Brain microvascular endothelial cell (primary cell): Measurements from ENCODE around the gene ZRSR2.

ENCODE experiments used
- DNase-seq: peaks from one replicate; pipeline ENCODE4 v3.0.0-alpha.2; 2020
- H3K27ac ChIP-seq: fragments of 250-450 bp; sonication (Bioruptor Pico); 2 replicates; pipeline ENCODE4 v1.5.1; 2020; ENCODE audit warnings: mild to moderate bottlenecking, moderate library complexity
- H3K27me3 ChIP-seq: fragments of 250-450 bp; sonication (Bioruptor Pico); replicated peaks from 2 replicates; pipeline ENCODE4 v1.5.1; 2020; ENCODE audit warnings: mild to moderate bottlenecking
- H3K36me3 ChIP-seq: fragments of 250-450 bp; sonication (Bioruptor Pico); replicated peaks from 2 replicates; pipeline ENCODE4 v1.5.1; 2020; ENCODE audit warnings: mild to moderate bottlenecking
- H3K4me3 ChIP-seq: 2 replicates; pipeline ENCODE4 v1.5.1; 2011; ENCODE audit warnings: low read depth, mild to moderate bottlenecking, control low read depth, low read length, moderate library complexity
- in situ Hi-C: cut with HindIII; loops from 2 replicates; pipeline ENCODE4 v1.10.0; 2017; ENCODE audit warnings: low sequenced_read_pairs, low pct_ligation_motif_present
- TF ChIP-seq, protein P1 (sequence below): IDR thresholded peaks from 2 replicates; pipeline ENCODE4 v1.5.1; 2011; ENCODE audit warnings: low read depth, mild to moderate bottlenecking, moderate library complexity, low read length, control low read depth, inconsistent platforms; ENCODE audit errors: missing control alignments

ZRSR2 gene

DNA sequence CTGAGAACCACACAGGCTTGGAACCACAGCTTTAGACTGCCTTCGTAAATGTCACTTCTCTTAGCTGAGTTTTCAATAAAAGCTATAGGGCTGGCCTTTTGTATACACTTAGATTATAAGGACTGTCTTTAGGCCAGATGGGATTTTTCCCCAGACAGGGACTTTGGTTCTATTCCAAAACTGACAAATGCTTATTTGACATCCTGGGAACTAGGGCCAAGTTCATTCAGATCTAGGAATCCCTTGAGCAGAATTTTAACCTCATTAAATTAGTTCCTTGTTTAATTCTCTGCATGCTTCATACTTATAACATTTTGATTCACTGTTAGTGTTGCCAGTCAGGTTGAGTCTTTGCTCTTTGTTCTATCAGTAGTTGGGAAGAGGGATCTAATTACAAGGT, 23.1 kb downstream of the ZRSR2 start:
- in situ Hi-C loops, result no loop called here
- TF ChIP-seq, protein P1, sequence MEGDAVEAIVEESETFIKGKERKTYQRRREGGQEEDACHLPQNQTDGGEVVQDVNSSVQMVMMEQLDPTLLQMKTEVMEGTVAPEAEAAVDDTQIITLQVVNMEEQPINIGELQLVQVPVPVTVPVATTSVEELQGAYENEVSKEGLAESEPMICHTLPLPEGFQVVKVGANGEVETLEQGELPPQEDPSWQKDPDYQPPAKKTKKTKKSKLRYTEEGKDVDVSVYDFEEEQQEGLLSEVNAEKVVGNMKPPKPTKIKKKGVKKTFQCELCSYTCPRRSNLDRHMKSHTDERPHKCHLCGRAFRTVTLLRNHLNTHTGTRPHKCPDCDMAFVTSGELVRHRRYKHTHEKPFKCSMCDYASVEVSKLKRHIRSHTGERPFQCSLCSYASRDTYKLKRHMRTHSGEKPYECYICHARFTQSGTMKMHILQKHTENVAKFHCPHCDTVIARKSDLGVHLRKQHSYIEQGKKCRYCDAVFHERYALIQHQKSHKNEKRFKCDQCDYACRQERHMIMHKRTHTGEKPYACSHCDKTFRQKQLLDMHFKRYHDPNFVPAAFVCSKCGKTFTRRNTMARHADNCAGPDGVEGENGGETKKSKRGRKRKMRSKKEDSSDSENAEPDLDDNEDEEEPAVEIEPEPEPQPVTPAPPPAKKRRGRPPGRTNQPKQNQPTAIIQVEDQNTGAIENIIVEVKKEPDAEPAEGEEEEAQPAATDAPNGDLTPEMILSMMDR, result no peak
- Histone ChIP-seq H3K27me3 (no peaks in the 10 kb centered on the region), H3K4me3 (no peak overlapping the region), H3K36me3 (peaks cover 48% of the 10 kb centered on the region), H3K27ac (no peak overlapping the region)
- DNase-seq, result no peak

DNA sequence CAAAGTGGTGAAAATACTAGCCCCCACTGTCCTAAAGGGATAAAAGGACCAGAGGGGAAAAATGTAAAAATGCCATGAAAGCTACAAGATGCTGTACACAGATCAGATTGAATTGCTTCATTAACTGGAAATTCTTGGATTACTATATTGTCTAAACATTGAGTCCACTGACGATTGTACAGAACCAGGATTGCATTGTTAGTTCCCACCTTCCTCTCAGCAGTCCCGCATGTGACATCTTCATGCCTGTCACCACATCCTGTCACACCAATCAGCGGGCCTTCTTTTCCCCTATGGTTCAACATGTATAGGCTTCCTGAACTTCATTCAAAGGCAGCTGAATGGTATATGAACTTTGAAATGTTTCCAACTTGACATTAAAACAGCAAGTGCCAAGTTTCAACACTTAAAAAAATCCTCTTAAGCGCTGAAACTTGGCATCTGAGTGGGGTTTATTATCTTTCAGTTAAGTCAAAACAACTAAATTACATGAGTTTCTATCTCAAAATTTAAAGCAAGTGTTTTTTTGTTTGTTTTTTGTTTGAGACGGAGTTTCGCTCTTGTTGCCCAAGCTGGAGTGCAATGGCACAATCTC, 24.6 kb downstream of the ZRSR2 start:
- H3K27me3 ChIP-seq, result no peaks in the 10 kb centered on the region
- peaks cover 41% of the 10 kb centered on the region for H3K36me3 ChIP-seq
- no peak for DNase-seq
- TF ChIP-seq, protein P1, result no peak
- no peak overlapping the region for H3K27ac ChIP-seq
- in situ Hi-C loops, result no loop called here
- no peak overlapping the region for H3K4me3 ChIP-seq

DNA sequence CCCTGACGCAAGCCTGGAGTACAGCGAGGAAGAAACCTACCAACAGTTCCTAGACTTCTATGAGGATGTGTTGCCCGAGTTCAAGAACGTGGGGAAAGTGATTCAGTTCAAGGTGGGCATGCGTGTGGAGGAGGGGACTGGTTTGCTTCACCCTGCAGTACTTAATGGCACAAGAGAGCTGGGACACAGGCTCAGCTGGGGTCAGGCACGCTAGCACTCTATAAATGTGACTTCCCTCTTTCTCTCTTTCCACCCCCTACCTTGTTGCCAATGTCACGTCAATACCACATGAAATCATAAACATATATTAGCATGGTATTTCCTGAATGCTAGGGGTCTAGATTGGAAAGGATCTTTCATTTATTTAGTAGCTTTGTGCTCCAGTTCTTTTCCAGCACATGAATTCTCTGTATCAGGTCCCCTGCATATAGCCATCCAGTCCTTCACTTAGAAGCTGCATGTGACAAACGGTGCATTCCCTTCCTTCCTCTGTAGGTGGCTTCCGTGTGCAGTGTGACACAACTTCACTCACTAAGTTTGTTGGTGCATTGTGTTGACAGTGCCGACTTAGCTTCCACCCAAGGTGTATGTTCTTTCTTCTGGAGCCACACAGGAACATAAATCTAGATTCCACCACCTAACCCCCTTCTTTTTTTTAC, 25.6 kb downstream of the ZRSR2 start:
- no peak overlapping the region for H3K27ac ChIP-seq
- no peak overlapping the region for H3K4me3 ChIP-seq
- no peak for DNase-seq
- peaks cover 48% of the 10 kb centered on the region for H3K36me3 ChIP-seq
- H3K27me3 ChIP-seq, result no peaks in the 10 kb centered on the region
- in situ Hi-C loops, result no loop called here
- TF ChIP-seq, protein P1, result peak; percentile 54

DNA sequence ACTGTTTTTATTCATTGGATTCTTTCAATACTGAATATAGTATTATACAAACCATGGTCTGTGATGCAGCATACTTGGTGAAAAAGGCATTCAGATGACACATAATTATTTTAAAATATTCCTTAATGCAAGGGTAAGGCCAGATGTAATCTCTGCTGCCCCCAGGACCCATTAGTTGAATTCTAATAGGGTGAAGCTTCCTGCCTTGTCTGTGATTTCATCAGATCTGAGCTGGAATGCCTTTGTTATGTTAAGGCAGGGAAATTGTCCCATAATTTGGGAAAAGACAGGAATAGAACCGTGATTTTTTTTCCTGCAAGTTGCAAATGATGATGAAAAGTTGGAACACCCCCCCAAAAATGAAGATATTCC, 26.1 kb downstream of the ZRSR2 start:
- TF ChIP-seq, protein P1, result no peak
- H3K27me3 ChIP-seq, result no peaks in the 10 kb centered on the region
- in situ Hi-C loops, result no loop called here
- H3K36me3 ChIP-seq, result peaks cover 48% of the 10 kb centered on the region
- H3K4me3 ChIP-seq, result no peak overlapping the region
- DNase-seq, result no peak
- no peak overlapping the region for H3K27ac ChIP-seq

DNA sequence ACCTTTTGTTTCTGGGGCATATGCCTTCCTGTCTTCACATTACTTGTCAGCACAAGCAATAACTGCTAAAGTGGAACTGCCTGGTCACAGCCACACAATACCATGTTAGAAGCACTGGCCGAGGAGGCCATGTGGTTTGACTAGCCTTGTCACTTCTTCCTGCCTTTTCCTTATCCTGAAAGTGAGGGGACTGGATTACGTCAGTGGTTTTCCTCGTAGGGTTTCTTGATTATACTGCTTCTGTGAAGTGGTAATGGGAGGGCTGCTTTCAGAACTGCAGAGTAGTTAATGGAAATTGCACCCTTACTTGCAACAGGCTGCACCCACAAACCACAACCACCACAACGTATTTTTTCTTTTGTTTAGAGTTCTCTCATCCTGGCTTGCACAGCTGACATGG, 26.6 kb downstream of the ZRSR2 start:
- TF ChIP-seq, protein P1, result no peak
- no peak for DNase-seq
- peaks cover 46% of the 10 kb centered on the region for H3K36me3 ChIP-seq
- no peak overlapping the region for H3K27ac ChIP-seq
- H3K4me3 ChIP-seq, result no peak overlapping the region
- no peaks in the 10 kb centered on the region for H3K27me3 ChIP-seq
- in situ Hi-C loops, result no loop called here
